H54 (cell line): ENCODE results near the gene TMPRSS6.

Experiments
- DNase-seq: peaks from one replicate; pipeline ENCODE4 v3.0.0; 2011; ENCODE audit warnings: low spot score, mixed read lengths; ENCODE audit not compliant: insufficient read length
- FAIRE-seq: peaks from 3 replicates; lab custom pipeline; 2011; peaks lifted over from hg19 to GRCh38; lab: Jason Lieb, UNC
- POLR2A ChIP-seq: IDR thresholded peaks from 2 replicates; pipeline ENCODE4 v1.6.1; 2011; ENCODE audit warnings: low read depth, mild to moderate bottlenecking, low read length

The TMPRSS6 gene

GRCh38 chr22:37018086-37018814 is 91.3 kb downstream of the TMPRSS6 start:
- no peak for TF ChIP-seq POLR2A
- FAIRE-seq (no peak), DNase-seq (no peak)

GRCh38 chr22:37017356-37017755 is 92.2 kb downstream of the TMPRSS6 start:
- TF ChIP-seq POLR2A = no peak
- no peak for FAIRE-seq
- DNase-seq = no peak

GRCh38 chr22:37016134-37016910 is 93.2 kb downstream of the TMPRSS6 start:
- TF ChIP-seq POLR2A = no peak
- DNase-seq (no peak), FAIRE-seq (no peak)

- no peak for FAIRE-seq
- DNase-seq = no peak
- no peak for TF ChIP-seq POLR2A
These were observed 94.0 kb downstream of the TMPRSS6 start for GRCh38 chr22:37015587-37015878.
